GM12875 (cell line): Measurements from ENCODE around the gene MAP3K7.

Source experiments
- H3K4me3 ChIP-seq: one replicate; pipeline ENCODE4 v1.5.1; 2011; ENCODE audit warnings: low read depth, low read length, control low read depth
- CTCF ChIP-seq: IDR thresholded peaks from 2 replicates; pipeline ENCODE4 v1.5.1; 2011; ENCODE audit warnings: low read depth, mild to moderate bottlenecking, control low read depth, inconsistent platforms, low read length, moderate library complexity, borderline replicate concordance; ENCODE audit not compliant: insufficient read depth

Gene MAP3K7

GRCh38 chr6:90530882-90531281 is 56.0 kb downstream of the MAP3K7 start:
- no peak overlapping the region for H3K4me3 ChIP-seq
- TF ChIP-seq CTCF = no peak

GRCh38 chr6:90525421-90525820 is 61.5 kb downstream of the MAP3K7 start:
- H3K4me3 ChIP-seq = no peak overlapping the region
- no peak for TF ChIP-seq CTCF

- no peak for TF ChIP-seq CTCF
- no peak overlapping the region for H3K4me3 ChIP-seq
These were observed 63.0 kb downstream of the MAP3K7 start for GRCh38 chr6:90523779-90524310.

- no peak for TF ChIP-seq CTCF
- no peak overlapping the region for H3K4me3 ChIP-seq
These were observed 64.9 kb downstream of the MAP3K7 start for GRCh38 chr6:90521955-90522354.

- H3K4me3 ChIP-seq = no peak overlapping the region
- no peak for TF ChIP-seq CTCF
These were observed 70.7 kb downstream of the MAP3K7 start for GRCh38 chr6:90516074-90516660.

GRCh38 chr6:90514496-90514895 is 72.4 kb downstream of the MAP3K7 start:
- TF ChIP-seq CTCF = no peak
- no peak overlapping the region for H3K4me3 ChIP-seq

GRCh38 chr6:90508753-90509152 is 78.1 kb downstream of the MAP3K7 start:
- no peak for TF ChIP-seq CTCF
- no peak overlapping the region for H3K4me3 ChIP-seq
